H1 (cell line): Measurements from ENCODE around the gene GLT8D2. TPM values are rescaled to one million over a fixed set of nuclear protein-coding genes. Genes with fewer than 3 reads are reported as not detected.

Source experiments
- CTCF ChIA-PET: fragments of 300-600 bp; sonication (Branson Sonifier 250); formaldehyde crosslinking; loops from one replicate; lab custom pipeline; 2021; ENCODE audit not compliant: partially characterized antibody; lab: Charles Lee
- POLR2A ChIA-PET: fragments of 300-600 bp; sonication (Branson Sonifier 250); formaldehyde crosslinking; loops from one replicate; lab custom pipeline; 2021; ENCODE audit warnings: inconsistent platforms; ENCODE audit not compliant: partially characterized antibody; lab: Charles Lee
- DNase-seq, 2 experiments: peaks; one replicate each; pipeline versions ENCODE4 v3.0.0 to v3.0.0-alpha.2; 2010 to 2022; ENCODE audit warnings: low spot score in 2 of 2, low read depth in 1 of 2, mixed read lengths in 1 of 2
- FAIRE-seq: peaks from 2 replicates; lab custom pipeline; 2011; peaks lifted over from hg19 to GRCh38; lab: Jason Lieb, UNC
- H2AFZ ChIP-seq: 2 replicates; pipeline ENCODE4 v1.8.1; 2012; ENCODE audit warnings: low read length, inconsistent platforms
- H2AK5ac ChIP-seq: 2 replicates; pipeline ENCODE4 v1.6.1; 2013; ENCODE audit warnings: low read depth, low read length
- H2BK120ac ChIP-seq: replicated peaks from 2 replicates; pipeline ENCODE3; 2013; ENCODE audit warnings: low read depth, low read length, inconsistent platforms
- H2BK12ac ChIP-seq: 2 replicates; pipeline ENCODE4 v1.6.1; 2013; ENCODE audit warnings: low read depth, low read length
- H2BK15ac ChIP-seq: 2 replicates; pipeline ENCODE4 v1.6.1; 2013; ENCODE audit warnings: low read length
- H2BK20ac ChIP-seq: 2 replicates; pipeline ENCODE4 v1.6.1; 2013; ENCODE audit warnings: low read length
- H2BK5ac ChIP-seq: 2 replicates; pipeline ENCODE4 v1.6.1; 2013; ENCODE audit warnings: low read depth, low read length
- H3K14ac ChIP-seq: 2 replicates; pipeline ENCODE4 v1.6.1; 2013; ENCODE audit warnings: inconsistent platforms; ENCODE audit not compliant: insufficient read length
- H3K18ac ChIP-seq: 2 replicates; pipeline ENCODE4 v1.6.1; 2013; ENCODE audit warnings: low read length; ENCODE audit errors: extremely low read depth
- H3K23ac ChIP-seq: 2 replicates; pipeline ENCODE4 v1.6.1; 2013; ENCODE audit warnings: inconsistent platforms; ENCODE audit not compliant: insufficient read length
- H3K23me2 ChIP-seq: 2 replicates; pipeline ENCODE4 v1.6.1; 2013; ENCODE audit warnings: low read depth, low read length
- H3K27ac ChIP-seq: 2 replicates; pipeline ENCODE4 v1.6.1; 2011; ENCODE audit warnings: low read depth, low read length, inconsistent platforms
- H3K27me3 ChIP-seq, 4 experiments: replicated peaks in 1 of 4; 1 replicate in 1 of 4; 2 replicates in 3 of 4; pipeline versions ENCODE4 v1.6.1 to v1.8.1; 2011 to 2013; ENCODE audit warnings: low read length in 3 of 4, mild to moderate bottlenecking in 3 of 4, inconsistent platforms in 2 of 4, mixed read lengths in 2 of 4, moderate library complexity in 1 of 4; ENCODE audit not compliant: control insufficient read depth in 3 of 4, insufficient read depth in 3 of 4; ENCODE audit errors: extremely low read depth in 1 of 4
- H3K36me3 ChIP-seq, 4 experiments: 2 replicates each; pipeline versions ENCODE4 v1.6.1 to v1.8.1; 2011 to 2013; ENCODE audit warnings: mild to moderate bottlenecking in 4 of 4, low read length in 3 of 4, moderate library complexity in 2 of 4, control low read depth in 1 of 4, inconsistent platforms in 1 of 4; ENCODE audit not compliant: insufficient read depth in 4 of 4, control insufficient read depth in 2 of 4
- H3K4ac ChIP-seq: replicated peaks from 2 replicates; pipeline ENCODE3; 2013; ENCODE audit warnings: low read length, low read depth, mixed read lengths, inconsistent platforms; ENCODE audit not compliant: insufficient read length
- H3K4me1 ChIP-seq, 4 experiments: replicated peaks in 1 of 4; 1 replicate in 1 of 4; 2 replicates in 3 of 4; pipeline versions ENCODE4 v1.6.1 to v1.8.1; 2011 to 2013; ENCODE audit warnings: low read length in 3 of 4, inconsistent platforms in 2 of 4, mixed read lengths in 1 of 4; ENCODE audit not compliant: insufficient read depth in 4 of 4, control insufficient read depth in 3 of 4
- H3K4me2 ChIP-seq, 2 experiments: 2 replicates each; pipeline versions ENCODE4 v1.6.1 to v1.8.1; 2011 to 2013; ENCODE audit warnings: low read depth in 2 of 2, low read length in 2 of 2, control low read depth in 1 of 2, inconsistent platforms in 1 of 2, mild to moderate bottlenecking in 1 of 2; ENCODE audit not compliant: insufficient read depth in 1 of 2
- H3K4me3 ChIP-seq, 4 experiments: fragments of 200-600, 300-600 bp in 1 of 4; sonication (generic), shearing (Covaris generic), sonication (Bioruptor Twin) in 1 of 4; 2 replicates each; pipeline versions ENCODE4 v1.5.1 to v1.8.1; 2011 to 2016; ENCODE audit warnings: low read length in 4 of 4, low read depth in 3 of 4, control low read depth in 2 of 4, inconsistent platforms in 2 of 4, mild to moderate bottlenecking in 2 of 4, mixed read lengths in 1 of 4, moderate library complexity in 1 of 4; ENCODE audit not compliant: insufficient read depth in 2 of 4; ENCODE audit errors: extremely low read depth in 1 of 4
- H3K56ac ChIP-seq: replicated peaks from 2 replicates; pipeline ENCODE3; 2013; ENCODE audit warnings: low read depth, mild to moderate bottlenecking, mixed read lengths, low read length, inconsistent platforms; ENCODE audit not compliant: insufficient read length
- H3K79me1 ChIP-seq: 2 replicates; pipeline ENCODE4 v1.6.1; 2013; ENCODE audit warnings: low read depth, low read length, control low read depth
- H3K79me2 ChIP-seq, 2 experiments: 2 replicates each; pipeline versions ENCODE4 v1.6.1 to v1.8.1; 2012 to 2013; ENCODE audit warnings: low read length in 2 of 2, mild to moderate bottlenecking in 2 of 2, inconsistent platforms in 1 of 2; ENCODE audit not compliant: insufficient read depth in 2 of 2, control insufficient read depth in 1 of 2
- H3K9ac ChIP-seq, 4 experiments: replicated peaks in 1 of 4; 1 replicate in 1 of 4; 2 replicates in 3 of 4; pipeline versions ENCODE4 v1.6.1 to v1.8.1; 2011 to 2013; ENCODE audit warnings: low read depth in 3 of 4, low read length in 3 of 4, control low read depth in 2 of 4, mild to moderate bottlenecking in 2 of 4, moderate library complexity in 2 of 4, inconsistent platforms in 1 of 4; ENCODE audit errors: extremely low read depth in 1 of 4
- H3K9me3 ChIP-seq, 2 experiments: 2 replicates each; pipeline versions ENCODE4 v1.6.1 to v1.8.1; 2012 to 2013; ENCODE audit warnings: mild to moderate bottlenecking in 2 of 2, moderate library complexity in 2 of 2, control low read depth in 1 of 2, inconsistent platforms in 1 of 2, low read depth in 1 of 2, low read length in 1 of 2, mixed read lengths in 1 of 2; ENCODE audit not compliant: insufficient read depth in 2 of 2
- H4K20me1 ChIP-seq, 2 experiments: replicated peaks in 1 of 2; 2 replicates each; pipeline versions ENCODE3 to v1.8.1; 2011 to 2013; ENCODE audit warnings: inconsistent platforms in 2 of 2, low read length in 2 of 2, mild to moderate bottlenecking in 1 of 2; ENCODE audit not compliant: insufficient read depth in 2 of 2, control insufficient read depth in 1 of 2
- H4K5ac ChIP-seq: 2 replicates; pipeline ENCODE4 v1.6.1; 2013; ENCODE audit warnings: low read length, low read depth, mixed read lengths, inconsistent platforms; ENCODE audit not compliant: insufficient read length
- H4K8ac ChIP-seq: 2 replicates; pipeline ENCODE4 v1.8.0; 2013; ENCODE audit warnings: mild to moderate bottlenecking, moderate library complexity, low read length, inconsistent platforms; ENCODE audit not compliant: insufficient read depth; ENCODE audit errors: extremely low read depth
- H4K91ac ChIP-seq: replicated peaks from 2 replicates; pipeline ENCODE3; 2013; ENCODE audit warnings: low read length, mixed read lengths, inconsistent platforms; ENCODE audit not compliant: insufficient read length
- WGBS, 2 experiments: shearing (Covaris generic) in 1 of 2; methylation state at CpG; one replicate each; pipeline versions ENCODE4 v1.1.6 to v1.1.7; 2013 to 2015; ENCODE audit warnings: low lambda C conversion rate in 2 of 2, mixed read lengths in 2 of 2, inconsistent platforms in 1 of 2, low coverage in 1 of 2, missing lambda C conversion rate in 1 of 2; ENCODE audit not compliant: insufficient replicate concordance in 2 of 2, insufficient coverage in 1 of 2, insufficient read length in 1 of 2; ENCODE audit errors: extremely low coverage in 1 of 2, missing lambda C conversion rate in 1 of 2; 5-methylcytosine and 5-hydroxymethylcytosine counted together
- polyA plus RNA-seq, 7 experiments: library from polyadenylated mRNA; depleted of rRNA in 3 of 7; stranded (reverse) in 5 of 7; unstranded in 2 of 7; fragments of >200 nt in 5 of 7; fragments of 200-250 nt in 2 of 7; gene quantifications; 1 replicate in 5 of 7; 2 replicates in 1 of 7; 4 replicates in 1 of 7; pipeline versions ENCODE4 v1.2.1 to v1.2.3, GENCODE V29; 2011 to 2013; ENCODE audit warnings: missing spikeins in 2 of 7, mixed read lengths in 2 of 7
- total RNA-seq: library from RNA; stranded (reverse); fragmentation: NEBNext Ultra II Directional; extraction: Animal tissue kit (Norgen Biotek cat#: 25700); gene quantifications from 2 replicates; pipeline ENCODE4 v1.2.1, GENCODE V29; 2021
- TF ChIP-seq, protein P1 (sequence below): fragments of 300-600 bp; sonication (generic); IDR thresholded peaks from 2 replicates; pipeline ENCODE4 v1.7.1; 2012; ENCODE audit warnings: low read length, moderate library complexity, mild to moderate bottlenecking, inconsistent platforms; ENCODE audit not compliant: insufficient replicate concordance

The GLT8D2 gene
- total and polyA plus RNA-seq, 2 of the 8 experiments (the other 6 are each of a cell fraction or from before 2014, with no cell fraction given), result 6.8 to 9.8 TPM

DNA sequence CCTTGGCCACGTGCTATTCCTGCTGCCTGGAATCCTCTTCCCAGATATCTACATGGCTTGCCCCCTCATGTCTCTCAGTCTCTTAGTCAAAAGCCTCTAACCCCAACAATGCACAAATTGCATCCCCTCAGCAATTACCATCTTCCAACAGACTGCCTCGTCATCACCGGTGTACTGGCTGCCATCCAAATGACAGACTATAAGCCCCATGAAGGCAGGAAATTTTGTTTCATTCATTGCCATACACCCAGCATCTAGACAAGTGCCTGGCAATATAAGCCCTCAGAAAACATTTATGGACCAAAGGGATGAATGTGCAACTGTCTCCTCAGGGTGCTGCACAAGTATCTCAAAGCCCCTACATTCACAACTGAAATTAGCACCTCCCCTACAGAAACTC is 5.8 kb downstream of the GLT8D2 start:
- FAIRE-seq, result no peak
- ChIA-PET POLR2A (no interaction called here), CTCF (no interaction called here)
- TF ChIP-seq, protein P1, sequence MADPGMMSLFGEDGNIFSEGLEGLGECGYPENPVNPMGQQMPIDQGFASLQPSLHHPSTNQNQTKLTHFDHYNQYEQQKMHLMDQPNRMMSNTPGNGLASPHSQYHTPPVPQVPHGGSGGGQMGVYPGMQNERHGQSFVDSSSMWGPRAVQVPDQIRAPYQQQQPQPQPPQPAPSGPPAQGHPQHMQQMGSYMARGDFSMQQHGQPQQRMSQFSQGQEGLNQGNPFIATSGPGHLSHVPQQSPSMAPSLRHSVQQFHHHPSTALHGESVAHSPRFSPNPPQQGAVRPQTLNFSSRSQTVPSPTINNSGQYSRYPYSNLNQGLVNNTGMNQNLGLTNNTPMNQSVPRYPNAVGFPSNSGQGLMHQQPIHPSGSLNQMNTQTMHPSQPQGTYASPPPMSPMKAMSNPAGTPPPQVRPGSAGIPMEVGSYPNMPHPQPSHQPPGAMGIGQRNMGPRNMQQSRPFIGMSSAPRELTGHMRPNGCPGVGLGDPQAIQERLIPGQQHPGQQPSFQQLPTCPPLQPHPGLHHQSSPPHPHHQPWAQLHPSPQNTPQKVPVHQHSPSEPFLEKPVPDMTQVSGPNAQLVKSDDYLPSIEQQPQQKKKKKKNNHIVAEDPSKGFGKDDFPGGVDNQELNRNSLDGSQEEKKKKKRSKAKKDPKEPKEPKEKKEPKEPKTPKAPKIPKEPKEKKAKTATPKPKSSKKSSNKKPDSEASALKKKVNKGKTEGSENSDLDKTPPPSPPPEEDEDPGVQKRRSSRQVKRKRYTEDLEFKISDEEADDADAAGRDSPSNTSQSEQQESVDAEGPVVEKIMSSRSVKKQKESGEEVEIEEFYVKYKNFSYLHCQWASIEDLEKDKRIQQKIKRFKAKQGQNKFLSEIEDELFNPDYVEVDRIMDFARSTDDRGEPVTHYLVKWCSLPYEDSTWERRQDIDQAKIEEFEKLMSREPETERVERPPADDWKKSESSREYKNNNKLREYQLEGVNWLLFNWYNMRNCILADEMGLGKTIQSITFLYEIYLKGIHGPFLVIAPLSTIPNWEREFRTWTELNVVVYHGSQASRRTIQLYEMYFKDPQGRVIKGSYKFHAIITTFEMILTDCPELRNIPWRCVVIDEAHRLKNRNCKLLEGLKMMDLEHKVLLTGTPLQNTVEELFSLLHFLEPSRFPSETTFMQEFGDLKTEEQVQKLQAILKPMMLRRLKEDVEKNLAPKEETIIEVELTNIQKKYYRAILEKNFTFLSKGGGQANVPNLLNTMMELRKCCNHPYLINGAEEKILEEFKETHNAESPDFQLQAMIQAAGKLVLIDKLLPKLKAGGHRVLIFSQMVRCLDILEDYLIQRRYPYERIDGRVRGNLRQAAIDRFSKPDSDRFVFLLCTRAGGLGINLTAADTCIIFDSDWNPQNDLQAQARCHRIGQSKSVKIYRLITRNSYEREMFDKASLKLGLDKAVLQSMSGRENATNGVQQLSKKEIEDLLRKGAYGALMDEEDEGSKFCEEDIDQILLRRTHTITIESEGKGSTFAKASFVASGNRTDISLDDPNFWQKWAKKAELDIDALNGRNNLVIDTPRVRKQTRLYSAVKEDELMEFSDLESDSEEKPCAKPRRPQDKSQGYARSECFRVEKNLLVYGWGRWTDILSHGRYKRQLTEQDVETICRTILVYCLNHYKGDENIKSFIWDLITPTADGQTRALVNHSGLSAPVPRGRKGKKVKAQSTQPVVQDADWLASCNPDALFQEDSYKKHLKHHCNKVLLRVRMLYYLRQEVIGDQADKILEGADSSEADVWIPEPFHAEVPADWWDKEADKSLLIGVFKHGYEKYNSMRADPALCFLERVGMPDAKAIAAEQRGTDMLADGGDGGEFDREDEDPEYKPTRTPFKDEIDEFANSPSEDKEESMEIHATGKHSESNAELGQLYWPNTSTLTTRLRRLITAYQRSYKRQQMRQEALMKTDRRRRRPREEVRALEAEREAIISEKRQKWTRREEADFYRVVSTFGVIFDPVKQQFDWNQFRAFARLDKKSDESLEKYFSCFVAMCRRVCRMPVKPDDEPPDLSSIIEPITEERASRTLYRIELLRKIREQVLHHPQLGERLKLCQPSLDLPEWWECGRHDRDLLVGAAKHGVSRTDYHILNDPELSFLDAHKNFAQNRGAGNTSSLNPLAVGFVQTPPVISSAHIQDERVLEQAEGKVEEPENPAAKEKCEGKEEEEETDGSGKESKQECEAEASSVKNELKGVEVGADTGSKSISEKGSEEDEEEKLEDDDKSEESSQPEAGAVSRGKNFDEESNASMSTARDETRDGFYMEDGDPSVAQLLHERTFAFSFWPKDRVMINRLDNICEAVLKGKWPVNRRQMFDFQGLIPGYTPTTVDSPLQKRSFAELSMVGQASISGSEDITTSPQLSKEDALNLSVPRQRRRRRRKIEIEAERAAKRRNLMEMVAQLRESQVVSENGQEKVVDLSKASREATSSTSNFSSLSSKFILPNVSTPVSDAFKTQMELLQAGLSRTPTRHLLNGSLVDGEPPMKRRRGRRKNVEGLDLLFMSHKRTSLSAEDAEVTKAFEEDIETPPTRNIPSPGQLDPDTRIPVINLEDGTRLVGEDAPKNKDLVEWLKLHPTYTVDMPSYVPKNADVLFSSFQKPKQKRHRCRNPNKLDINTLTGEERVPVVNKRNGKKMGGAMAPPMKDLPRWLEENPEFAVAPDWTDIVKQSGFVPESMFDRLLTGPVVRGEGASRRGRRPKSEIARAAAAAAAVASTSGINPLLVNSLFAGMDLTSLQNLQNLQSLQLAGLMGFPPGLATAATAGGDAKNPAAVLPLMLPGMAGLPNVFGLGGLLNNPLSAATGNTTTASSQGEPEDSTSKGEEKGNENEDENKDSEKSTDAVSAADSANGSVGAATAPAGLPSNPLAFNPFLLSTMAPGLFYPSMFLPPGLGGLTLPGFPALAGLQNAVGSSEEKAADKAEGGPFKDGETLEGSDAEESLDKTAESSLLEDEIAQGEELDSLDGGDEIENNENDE, result no peak

More for the DNA sequence above, 5.8 kb downstream of the GLT8D2 start:
- H4K20me1 ChIP-seq, result no peaks in the 10 kb centered on the region
- H2BK20ac ChIP-seq, result no peak overlapping the region
- DNase-seq, result no peak
- no peak overlapping the region for H3K23ac ChIP-seq
- H2AFZ ChIP-seq, result no peak overlapping the region
- H3K9ac ChIP-seq, result no peak overlapping the region
- H3K36me3 ChIP-seq, result no peaks in the 10 kb centered on the region
- H4K5ac ChIP-seq, result no peak overlapping the region
- no peak overlapping the region for H2AK5ac ChIP-seq
- H2BK5ac ChIP-seq, result no peak overlapping the region
- H2BK15ac ChIP-seq, result no peak overlapping the region
- H3K4me3 ChIP-seq, result no peak overlapping the region
- no peaks in the 10 kb centered on the region for H3K79me1 ChIP-seq
- H2BK120ac ChIP-seq, result no peak overlapping the region
- H3K4me2 ChIP-seq, result no peak overlapping the region
- 90% methylated on average over 3 of the region's 3 CpGs; no CpG with 5 or more reads in 1 of the 2 experiments for WGBS, 2 experiments
- no peak overlapping the region for H3K18ac ChIP-seq
- no peak overlapping the region for H3K4ac ChIP-seq
- no peaks in the 10 kb centered on the region for H3K27me3 ChIP-seq
- H3K9me3 ChIP-seq, result no peaks in the 10 kb centered on the region
- H3K23me2 ChIP-seq, result no peaks in the 10 kb centered on the region
- no peak overlapping the region for H2BK12ac ChIP-seq
- no peak overlapping the region for H3K27ac ChIP-seq
- no peak overlapping the region for H4K91ac ChIP-seq
- H4K8ac ChIP-seq, result no peak overlapping the region
- no peaks in the 10 kb centered on the region for H3K4me1 ChIP-seq
- H3K56ac ChIP-seq, result no peak overlapping the region
- H3K79me2 ChIP-seq, result no peaks in the 10 kb centered on the region
- no peak overlapping the region for H3K14ac ChIP-seq
